ENCODE data around the gene OXA1L. TPM values are rescaled to one million over a fixed set of nuclear protein-coding genes. Genes with fewer than 3 reads are reported as not detected.

The OXA1L gene
- total RNA-seq, 1 experiment from 2014 or later, result 146 TPM

DNA sequence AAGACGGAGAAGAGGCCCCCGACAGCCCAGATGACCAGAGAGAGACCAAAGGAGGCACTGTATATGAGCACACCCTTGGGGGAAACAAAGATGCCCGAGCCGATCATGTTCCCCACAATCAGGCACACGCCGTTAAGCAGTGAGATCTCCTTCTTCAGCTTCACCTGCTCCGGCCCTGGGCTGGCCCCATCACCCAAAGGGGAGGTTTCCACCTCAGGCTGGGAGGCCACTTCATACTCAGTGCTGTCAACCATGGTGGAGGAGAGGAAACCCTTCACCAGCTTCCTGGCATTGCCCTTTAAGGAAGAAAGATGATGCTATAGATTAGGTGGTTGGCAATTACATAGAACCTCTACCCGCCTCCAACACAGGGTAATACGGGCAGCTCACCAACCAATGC lies 46.7 kb downstream of the OXA1L start:
- intact Hi-C loops (cut with micrococcal nuclease), result loop anchor here (10.0 kb wide), 1 partner anchor 158 kb away; no protein-coding TSS in a partner anchor
- no peak for DNase-seq
- Histone ChIP-seq H3K4me3 (ENCODE audit: low read length) (no peak overlapping the region), H3K27ac (ENCODE audit: low read length) (no peak overlapping the region), H3K79me2 (ENCODE audit: low read length) (no peaks in the 10 kb centered on the region), H3K36me3 (ENCODE audit: low read depth, low read length) (no peaks in the 10 kb centered on the region), H2AFZ (ENCODE audit: low read length) (no peak overlapping the region), H3K9ac (ENCODE audit: low read length) (no peak overlapping the region), H4K20me1 (ENCODE audit: low read length) (no peaks in the 10 kb centered on the region), H3F3A (ENCODE audit: low read length, unreplicated experiment) (no peaks in the 10 kb centered on the region), H3K27me3 (ENCODE audit: low read length) (no peaks in the 10 kb centered on the region), H3K4me1 (ENCODE audit: insufficient read depth, low read length) (peaks cover 4% of the 10 kb centered on the region; the same call in 1 of the 2 replicates), H3K9me2 (replicated peaks; ENCODE audit: low read length) (no peaks in the 10 kb centered on the region), H3K4me2 (ENCODE audit: low read length) (no peak overlapping the region), H3K9me3 (ENCODE audit: low read length) (no peaks in the 10 kb centered on the region)
- BruUV-seq (replicated peaks), result no TSS peak
- ChIA-PET POLR2A (ENCODE audit: unreplicated experiment) (no interaction called here), CTCF (no interaction called here)
- TF ChIP-seq, protein P1, sequence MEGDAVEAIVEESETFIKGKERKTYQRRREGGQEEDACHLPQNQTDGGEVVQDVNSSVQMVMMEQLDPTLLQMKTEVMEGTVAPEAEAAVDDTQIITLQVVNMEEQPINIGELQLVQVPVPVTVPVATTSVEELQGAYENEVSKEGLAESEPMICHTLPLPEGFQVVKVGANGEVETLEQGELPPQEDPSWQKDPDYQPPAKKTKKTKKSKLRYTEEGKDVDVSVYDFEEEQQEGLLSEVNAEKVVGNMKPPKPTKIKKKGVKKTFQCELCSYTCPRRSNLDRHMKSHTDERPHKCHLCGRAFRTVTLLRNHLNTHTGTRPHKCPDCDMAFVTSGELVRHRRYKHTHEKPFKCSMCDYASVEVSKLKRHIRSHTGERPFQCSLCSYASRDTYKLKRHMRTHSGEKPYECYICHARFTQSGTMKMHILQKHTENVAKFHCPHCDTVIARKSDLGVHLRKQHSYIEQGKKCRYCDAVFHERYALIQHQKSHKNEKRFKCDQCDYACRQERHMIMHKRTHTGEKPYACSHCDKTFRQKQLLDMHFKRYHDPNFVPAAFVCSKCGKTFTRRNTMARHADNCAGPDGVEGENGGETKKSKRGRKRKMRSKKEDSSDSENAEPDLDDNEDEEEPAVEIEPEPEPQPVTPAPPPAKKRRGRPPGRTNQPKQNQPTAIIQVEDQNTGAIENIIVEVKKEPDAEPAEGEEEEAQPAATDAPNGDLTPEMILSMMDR (conservative IDR thresholded peaks at IDR 0.05; ENCODE audit: low read depth, low read length), result no peak
- TF ChIP-seq EZH2phosphoT487 (IDR thresholded peaks at IDR 0.05; ENCODE audit: borderline replicate concordance, low read length), result no peak
- no peak for TF ChIP-seq EZH2 (IDR thresholded peaks at IDR 0.05; ENCODE audit: low read length, unreplicated experiment)
- ATAC-seq, result no peak

DNA sequence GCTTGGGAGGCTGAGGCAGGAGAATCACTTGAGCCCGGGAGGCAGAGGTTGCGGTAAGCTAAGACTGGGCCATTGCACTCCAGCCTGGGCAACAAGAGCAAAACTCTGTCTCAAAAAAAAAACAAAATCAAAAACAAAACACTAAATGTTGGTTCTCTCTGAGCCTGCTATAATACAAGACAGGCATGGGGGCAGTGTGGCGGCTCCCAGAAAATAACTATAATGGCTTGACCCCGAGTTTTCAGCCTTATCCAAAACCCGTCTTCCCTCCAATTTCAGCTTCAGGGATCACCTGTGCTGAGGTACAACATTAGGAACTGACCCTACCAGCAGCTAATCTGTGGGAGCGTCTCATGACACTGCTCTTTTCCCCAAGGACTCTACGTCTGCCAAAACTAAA lies 47.9 kb downstream of the OXA1L start:
- Histone ChIP-seq H3K4me3 (ENCODE audit: low read length) (no peak overlapping the region), H3K79me2 (ENCODE audit: low read length) (no peaks in the 10 kb centered on the region), H2AFZ (ENCODE audit: low read length) (no peak overlapping the region), H3K9ac (ENCODE audit: low read length) (no peak overlapping the region), H3K27ac (ENCODE audit: low read length) (no peak overlapping the region), H3K36me3 (ENCODE audit: low read depth, low read length) (no peaks in the 10 kb centered on the region), H3K4me2 (ENCODE audit: low read length) (no peak overlapping the region), H3K4me1 (ENCODE audit: insufficient read depth, low read length) (peaks cover 5% of the 10 kb centered on the region), H3F3A (ENCODE audit: low read length, unreplicated experiment) (no peaks in the 10 kb centered on the region), H4K20me1 (ENCODE audit: low read length) (no peaks in the 10 kb centered on the region), H3K27me3 (ENCODE audit: low read length) (no peaks in the 10 kb centered on the region), H3K9me3 (ENCODE audit: low read length) (no peaks in the 10 kb centered on the region), H3K9me2 (replicated peaks; ENCODE audit: low read length) (no peaks in the 10 kb centered on the region)
- POLR2A ChIA-PET (ENCODE audit: unreplicated experiment), result no interaction called here
- no peak for DNase-seq
- TF ChIP-seq, protein P1 (conservative IDR thresholded peaks at IDR 0.05; ENCODE audit: low read depth, low read length), result no peak
- TF ChIP-seq EZH2phosphoT487 (IDR thresholded peaks at IDR 0.05; ENCODE audit: borderline replicate concordance, low read length) (no peak), EZH2 (IDR thresholded peaks at IDR 0.05; ENCODE audit: low read length, unreplicated experiment) (no peak)
- BruUV-seq (replicated peaks), result no TSS peak
- CTCF ChIA-PET, result no interaction called here
- ATAC-seq, result no peak
- intact Hi-C loops (cut with micrococcal nuclease), result loop anchor here (10.0 kb wide), 1 partner anchor 160 kb away; no protein-coding TSS in a partner anchor

DNA sequence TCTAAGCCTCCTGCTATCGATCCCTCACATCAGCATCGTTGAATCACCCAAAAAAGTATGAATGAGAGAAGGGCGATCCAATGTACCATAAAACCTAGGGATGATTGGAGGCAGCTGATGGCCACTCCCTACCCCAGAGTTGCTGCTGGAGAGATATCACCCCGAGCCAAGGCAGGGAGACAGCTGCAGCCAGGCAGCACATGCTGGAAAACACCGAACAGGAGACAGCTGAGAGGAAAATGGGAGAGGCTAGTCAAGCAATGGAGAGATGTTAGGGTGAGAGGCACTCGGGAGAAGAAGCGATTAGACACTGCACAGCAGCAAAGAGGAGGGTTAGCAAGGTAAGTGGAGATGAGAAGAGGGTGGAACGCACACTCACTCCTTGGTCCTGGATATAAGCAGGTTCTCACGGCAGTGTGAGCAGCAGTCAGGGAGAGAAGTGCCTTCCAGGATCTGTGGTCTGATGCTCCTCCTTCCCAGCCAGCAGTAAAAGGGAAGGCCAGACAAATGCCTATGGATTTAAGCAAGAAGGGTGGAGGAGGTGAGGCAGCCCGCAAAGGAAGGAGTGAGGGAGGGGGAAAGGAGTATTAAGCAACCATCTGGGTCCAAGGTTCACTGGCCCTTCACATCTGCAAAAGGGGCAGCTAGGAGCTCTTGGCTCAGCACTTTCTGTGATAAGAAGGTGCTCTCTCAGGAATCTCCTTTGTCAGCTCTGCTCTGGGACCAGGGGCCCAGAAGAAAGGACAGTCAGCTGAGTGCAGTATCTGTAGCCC lies 48.6 kb downstream of the OXA1L start, which contains the start of gene SLC7A7:
SLC7A7 (minus strand) TSS at position 495 of the 773 bp plus-strand sequence. CDS start 2,037 bp downstream, outside the sequence.
- no peak within 1 kb of the TSS for H3K4me3 ChIP-seq (ENCODE audit: low read length)
- H3K9me3 ChIP-seq (ENCODE audit: low read length), result no peaks in the 10 kb centered on the region
- H3K27me3 ChIP-seq (ENCODE audit: low read length), result no peaks in the 10 kb centered on the region
- ATAC-seq (no peak), DNase-seq (no peak)
- peaks cover 13% of the 10 kb centered on the region for H3K4me1 ChIP-seq (ENCODE audit: insufficient read depth, low read length)
- peak within 1 kb of the TSS; percentile 44; the same call in 1 of the 2 replicates for H2AFZ ChIP-seq (ENCODE audit: low read length)
- intact Hi-C loops (cut with micrococcal nuclease), result loop anchor here (10.0 kb wide), 1 partner anchor 160 kb away; no protein-coding TSS in a partner anchor
- H3F3A ChIP-seq (ENCODE audit: low read length, unreplicated experiment), result no peaks in the 10 kb centered on the region
- TF ChIP-seq, protein P1 (conservative IDR thresholded peaks at IDR 0.05; ENCODE audit: low read depth, low read length), result no peak
- TF ChIP-seq EZH2phosphoT487 (IDR thresholded peaks at IDR 0.05; ENCODE audit: borderline replicate concordance, low read length) (no peak), EZH2 (IDR thresholded peaks at IDR 0.05; ENCODE audit: low read length, unreplicated experiment) (no peak)
- H3K4me2 ChIP-seq (ENCODE audit: low read length), result no peak within 1 kb of the TSS
- no peaks in the 10 kb centered on the region for H4K20me1 ChIP-seq (ENCODE audit: low read length)
- BruUV-seq (replicated peaks), result no TSS peak
- H3K79me2 ChIP-seq (ENCODE audit: low read length), result no peaks in the 10 kb centered on the region
- H3K27ac ChIP-seq (ENCODE audit: low read length), result no peak within 1 kb of the TSS
- no peaks in the 10 kb centered on the region for H3K36me3 ChIP-seq (ENCODE audit: low read depth, low read length)
- no peaks in the 10 kb centered on the region for H3K9me2 ChIP-seq (replicated peaks; ENCODE audit: low read length)
- CTCF ChIA-PET, result no interaction called here
- no peak within 1 kb of the TSS for H3K9ac ChIP-seq (ENCODE audit: low read length)
- POLR2A ChIA-PET (ENCODE audit: unreplicated experiment), result no interaction called here

All from PC-3 (cell line).